ENCODE results near the gene CLCN3. TPM values are rescaled to one million over a fixed set of nuclear protein-coding genes. Genes with fewer than 3 reads are reported as not detected.

Gene CLCN3
- total RNA-seq, 1 experiment from 2014 or later = 38.3 TPM

DNA sequence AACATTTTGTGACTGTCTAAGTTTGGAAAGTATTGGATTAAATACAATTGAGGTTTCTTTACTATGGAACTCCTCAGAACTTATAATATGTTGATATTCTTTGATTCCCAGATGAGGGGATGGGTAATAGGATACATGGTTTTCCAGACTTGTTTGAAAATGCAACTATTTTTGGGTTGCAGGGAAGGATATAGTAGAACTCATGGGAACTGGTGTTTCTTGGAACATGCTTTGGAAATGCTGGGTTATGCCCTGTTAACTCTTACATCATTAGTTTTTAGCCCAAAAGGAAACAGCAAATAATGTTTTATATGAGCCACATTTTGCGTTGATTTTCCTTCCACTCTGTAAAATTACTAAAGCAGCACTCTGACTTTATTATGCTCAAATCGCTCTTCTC, 95.4 kb downstream of the CLCN3 start:
- BruUV-seq (replicated peaks) = no TSS peak
- Histone ChIP-seq H3K27me3 (ENCODE audit: control insufficient read depth, insufficient read depth, low read length) (no peaks in the 10 kb centered on the region), H3K9me3 (ENCODE audit: control insufficient read depth, insufficient read depth, low read depth, low read length) (no peaks in the 10 kb centered on the region), H3K27ac (ENCODE audit: low read length) (no peak overlapping the region), H3K36me3 (ENCODE audit: control insufficient read depth, insufficient read depth, low read length) (peaks cover 3% of the 10 kb centered on the region; the same call in 1 of the 2 replicates), H3K4me3 (ENCODE audit: low read depth in 2 of 2, low read length in 2 of 2) (no peak overlapping the region), H3K4me1 (ENCODE audit: control insufficient read depth, insufficient read depth, low read length) (no peaks in the 10 kb centered on the region)
- ATAC-seq (no peak), DNase-seq (ENCODE audit: low read depth, low spot score) (no peak)
- in situ Hi-C loops (cut with HindIII; ENCODE audit: low pct_unique_long_range_greater_than_20kb, low sequenced_read_pairs) (no loop called here), intact Hi-C loops (cut with micrococcal nuclease; ENCODE audit: unreplicated experiment) (no loop called here)
- CTCF ChIA-PET = no interaction called here
- POLR2A ChIA-PET = no interaction called here
- TF ChIP-seq, protein P1, sequence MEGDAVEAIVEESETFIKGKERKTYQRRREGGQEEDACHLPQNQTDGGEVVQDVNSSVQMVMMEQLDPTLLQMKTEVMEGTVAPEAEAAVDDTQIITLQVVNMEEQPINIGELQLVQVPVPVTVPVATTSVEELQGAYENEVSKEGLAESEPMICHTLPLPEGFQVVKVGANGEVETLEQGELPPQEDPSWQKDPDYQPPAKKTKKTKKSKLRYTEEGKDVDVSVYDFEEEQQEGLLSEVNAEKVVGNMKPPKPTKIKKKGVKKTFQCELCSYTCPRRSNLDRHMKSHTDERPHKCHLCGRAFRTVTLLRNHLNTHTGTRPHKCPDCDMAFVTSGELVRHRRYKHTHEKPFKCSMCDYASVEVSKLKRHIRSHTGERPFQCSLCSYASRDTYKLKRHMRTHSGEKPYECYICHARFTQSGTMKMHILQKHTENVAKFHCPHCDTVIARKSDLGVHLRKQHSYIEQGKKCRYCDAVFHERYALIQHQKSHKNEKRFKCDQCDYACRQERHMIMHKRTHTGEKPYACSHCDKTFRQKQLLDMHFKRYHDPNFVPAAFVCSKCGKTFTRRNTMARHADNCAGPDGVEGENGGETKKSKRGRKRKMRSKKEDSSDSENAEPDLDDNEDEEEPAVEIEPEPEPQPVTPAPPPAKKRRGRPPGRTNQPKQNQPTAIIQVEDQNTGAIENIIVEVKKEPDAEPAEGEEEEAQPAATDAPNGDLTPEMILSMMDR (IDR thresholded peaks at IDR 0.05) = no peak
- no peak for TF ChIP-seq POLR2AphosphoS5 (IDR thresholded peaks at IDR 0.05; ENCODE audit: low read depth, low read length)
- TF ChIP-seq SIN3A (IDR thresholded peaks at IDR 0.05; ENCODE audit: borderline replicate concordance, insufficient read depth, low read depth, low read length) = no peak
- TF ChIP-seq, protein P2, sequence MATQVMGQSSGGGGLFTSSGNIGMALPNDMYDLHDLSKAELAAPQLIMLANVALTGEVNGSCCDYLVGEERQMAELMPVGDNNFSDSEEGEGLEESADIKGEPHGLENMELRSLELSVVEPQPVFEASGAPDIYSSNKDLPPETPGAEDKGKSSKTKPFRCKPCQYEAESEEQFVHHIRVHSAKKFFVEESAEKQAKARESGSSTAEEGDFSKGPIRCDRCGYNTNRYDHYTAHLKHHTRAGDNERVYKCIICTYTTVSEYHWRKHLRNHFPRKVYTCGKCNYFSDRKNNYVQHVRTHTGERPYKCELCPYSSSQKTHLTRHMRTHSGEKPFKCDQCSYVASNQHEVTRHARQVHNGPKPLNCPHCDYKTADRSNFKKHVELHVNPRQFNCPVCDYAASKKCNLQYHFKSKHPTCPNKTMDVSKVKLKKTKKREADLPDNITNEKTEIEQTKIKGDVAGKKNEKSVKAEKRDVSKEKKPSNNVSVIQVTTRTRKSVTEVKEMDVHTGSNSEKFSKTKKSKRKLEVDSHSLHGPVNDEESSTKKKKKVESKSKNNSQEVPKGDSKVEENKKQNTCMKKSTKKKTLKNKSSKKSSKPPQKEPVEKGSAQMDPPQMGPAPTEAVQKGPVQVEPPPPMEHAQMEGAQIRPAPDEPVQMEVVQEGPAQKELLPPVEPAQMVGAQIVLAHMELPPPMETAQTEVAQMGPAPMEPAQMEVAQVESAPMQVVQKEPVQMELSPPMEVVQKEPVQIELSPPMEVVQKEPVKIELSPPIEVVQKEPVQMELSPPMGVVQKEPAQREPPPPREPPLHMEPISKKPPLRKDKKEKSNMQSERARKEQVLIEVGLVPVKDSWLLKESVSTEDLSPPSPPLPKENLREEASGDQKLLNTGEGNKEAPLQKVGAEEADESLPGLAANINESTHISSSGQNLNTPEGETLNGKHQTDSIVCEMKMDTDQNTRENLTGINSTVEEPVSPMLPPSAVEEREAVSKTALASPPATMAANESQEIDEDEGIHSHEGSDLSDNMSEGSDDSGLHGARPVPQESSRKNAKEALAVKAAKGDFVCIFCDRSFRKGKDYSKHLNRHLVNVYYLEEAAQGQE (IDR thresholded peaks at IDR 0.05; ENCODE audit: insufficient read depth in 1 of 2, low read depth in 2 of 2, low read length in 1 of 2) = no peak
- no peak for TF ChIP-seq TCF7L2 (IDR thresholded peaks at IDR 0.05; ENCODE audit: low read depth, low read length)

DNA sequence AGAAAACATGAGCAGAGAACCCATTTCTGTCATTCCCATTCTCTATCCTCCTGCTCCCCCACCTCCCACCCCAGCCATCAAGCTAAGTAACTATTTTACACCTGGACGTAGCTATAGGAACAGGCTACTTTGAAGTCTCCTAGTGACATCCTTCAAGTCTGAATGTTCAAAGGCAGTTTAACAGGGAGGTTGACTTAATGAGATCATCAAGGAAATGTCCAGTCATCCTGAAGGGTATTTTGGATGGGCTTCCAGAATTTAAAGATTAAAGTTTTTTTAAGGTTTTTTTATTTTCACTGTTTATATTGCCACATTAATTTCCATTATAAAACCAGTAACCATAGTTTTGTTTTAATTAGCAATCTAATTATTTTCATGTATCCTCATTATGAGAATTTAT, 96.3 kb downstream of the CLCN3 start:
- Histone ChIP-seq H3K27me3 (ENCODE audit: control insufficient read depth, insufficient read depth, low read length) (no peaks in the 10 kb centered on the region), H3K27ac (ENCODE audit: low read length) (no peak overlapping the region), H3K4me3 (ENCODE audit: low read depth in 2 of 2, low read length in 2 of 2) (no peak overlapping the region), H3K4me1 (ENCODE audit: control insufficient read depth, insufficient read depth, low read length) (no peaks in the 10 kb centered on the region), H3K9me3 (ENCODE audit: control insufficient read depth, insufficient read depth, low read depth, low read length) (no peaks in the 10 kb centered on the region), H3K36me3 (ENCODE audit: control insufficient read depth, insufficient read depth, low read length) (peaks cover 3% of the 10 kb centered on the region; the same call in 1 of the 2 replicates)
- ATAC-seq = no peak
- DNase-seq (ENCODE audit: low read depth, low spot score) = no peak
- POLR2A ChIA-PET = no interaction called here
- intact Hi-C loops (cut with micrococcal nuclease; ENCODE audit: unreplicated experiment) (no loop called here), in situ Hi-C loops (cut with HindIII; ENCODE audit: low pct_unique_long_range_greater_than_20kb, low sequenced_read_pairs) (no loop called here)
- TF ChIP-seq TCF7L2 (IDR thresholded peaks at IDR 0.05; ENCODE audit: low read depth, low read length) (no peak), POLR2AphosphoS5 (IDR thresholded peaks at IDR 0.05; ENCODE audit: low read depth, low read length) (no peak), SIN3A (IDR thresholded peaks at IDR 0.05; ENCODE audit: borderline replicate concordance, insufficient read depth, low read depth, low read length) (no peak)
- CTCF ChIA-PET = no interaction called here
- BruUV-seq (replicated peaks) = no TSS peak

DNA sequence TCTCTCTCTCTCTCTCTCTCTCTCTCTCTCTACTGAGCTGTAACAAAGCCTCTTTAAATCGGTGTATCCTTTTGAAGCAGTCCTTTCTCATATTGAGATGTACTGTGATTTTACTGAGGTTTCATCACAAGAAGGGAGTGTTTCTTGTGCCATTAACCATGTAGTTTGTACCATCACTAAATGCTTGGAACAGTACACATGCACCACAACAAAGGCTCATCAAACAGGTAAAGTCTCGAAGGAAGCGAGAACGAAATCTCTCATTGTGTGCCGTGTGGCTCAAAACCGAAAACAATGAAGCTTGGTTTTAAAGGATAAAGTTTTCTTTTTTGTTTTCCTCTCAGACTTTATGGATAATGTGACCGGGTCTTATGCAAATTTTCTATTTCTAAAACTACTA, 100.2 kb downstream of the CLCN3 start:
- Histone ChIP-seq H3K27ac (ENCODE audit: low read length) (no peak overlapping the region), H3K27me3 (ENCODE audit: control insufficient read depth, insufficient read depth, low read length) (no peaks in the 10 kb centered on the region), H3K36me3 (ENCODE audit: control insufficient read depth, insufficient read depth, low read length) (no peaks in the 10 kb centered on the region), H3K9me3 (ENCODE audit: control insufficient read depth, insufficient read depth, low read depth, low read length) (no peaks in the 10 kb centered on the region), H3K4me1 (ENCODE audit: control insufficient read depth, insufficient read depth, low read length) (no peaks in the 10 kb centered on the region), H3K4me3 (ENCODE audit: low read depth in 2 of 2, low read length in 2 of 2) (no peak overlapping the region)
- ChIA-PET CTCF (no interaction called here), POLR2A (no interaction called here)
- in situ Hi-C loops (cut with HindIII; ENCODE audit: low pct_unique_long_range_greater_than_20kb, low sequenced_read_pairs) (no loop called here), intact Hi-C loops (cut with micrococcal nuclease; ENCODE audit: unreplicated experiment) (no loop called here)
- DNase-seq (ENCODE audit: low read depth, low spot score) (no peak), ATAC-seq (no peak)
- TF ChIP-seq SIN3A (IDR thresholded peaks at IDR 0.05; ENCODE audit: borderline replicate concordance, insufficient read depth, low read depth, low read length) (no peak), TCF7L2 (IDR thresholded peaks at IDR 0.05; ENCODE audit: low read depth, low read length) (no peak), POLR2AphosphoS5 (IDR thresholded peaks at IDR 0.05; ENCODE audit: low read depth, low read length) (no peak)
- TF ChIP-seq, protein P2 (IDR thresholded peaks at IDR 0.05; ENCODE audit: insufficient read depth in 1 of 2, low read depth in 2 of 2, low read length in 1 of 2) = no peak
- TF ChIP-seq, protein P1 (IDR thresholded peaks at IDR 0.05) = no peak
- no TSS peak for BruUV-seq (replicated peaks)

All from Panc1 (cell line).